ENCODE measurements around the gene TYMP.

GRCh38 chr22:50570861-50571260, 41.0 kb upstream of the TYMP start:
- no peak for TF ChIP-seq ZNF24 (IDR thresholded peaks at IDR 0.05)
- TF ChIP-seq MAX (IDR thresholded peaks at IDR 0.05; ENCODE audit: low read depth, low read length), result no peak
- no peak for TF ChIP-seq CHD1 (IDR thresholded peaks at IDR 0.05; ENCODE audit: low read depth, low read length)
- no peak for TF ChIP-seq MXI1 (IDR thresholded peaks at IDR 0.05; ENCODE audit: low read depth, low read length)
- TF ChIP-seq CTCF (IDR thresholded peaks at IDR 0.05 in 2 of 3, conservative IDR thresholded peaks at IDR 0.05 in 1 of 3; ENCODE audit: control insufficient read depth in 2 of 3, extremely low read depth in 1 of 3, insufficient read depth in 1 of 3, low read depth in 3 of 3, low read length in 3 of 3), result no peak
- no peak for TF ChIP-seq GABPA (IDR thresholded peaks at IDR 0.05; ENCODE audit: low read depth)
- no peak for TF ChIP-seq SP1 (IDR thresholded peaks at IDR 0.05; ENCODE audit: low read depth, low read length)
- TF ChIP-seq EP300 (IDR thresholded peaks at IDR 0.05; ENCODE audit: borderline replicate concordance in 1 of 2, control insufficient read depth in 1 of 2, low read depth in 2 of 2, low read length in 2 of 2), result no peak
- TF ChIP-seq IRF4 (IDR thresholded peaks at IDR 0.05; ENCODE audit: low read depth, low read length), result no peak
- no peak for TF ChIP-seq REST (IDR thresholded peaks at IDR 0.05; ENCODE audit: low read depth, low read length)
- no peak for TF ChIP-seq E2F4 (IDR thresholded peaks at IDR 0.05; ENCODE audit: low read depth, low read length)
